K562 (cell line): ENCODE data around the gene STX1A. TPM values are rescaled to one million over a fixed set of nuclear protein-coding genes. Genes with fewer than 3 reads are reported as not detected.
A peak's percentile ranks its signal among the peaks of the same experiment; 100 is the strongest.

ENCODE experiments used
- AFF4 ChIP-seq: sonication (generic); formaldehyde crosslinking; IDR thresholded peaks from 2 replicates; pipeline ENCODE4 v1.8.0; 2023; ENCODE audit warnings: mild to moderate bottlenecking, missing genetic modification reagents
- CAMTA2 ChIP-seq: fragments of 250-450 bp; sonication (Bioruptor Pico); conservative IDR thresholded peaks from 2 replicates; pipeline ENCODE4 v1.5.1; 2022
- HMGN3 ChIP-seq: IDR thresholded peaks from 2 replicates; pipeline ENCODE4 v1.6.1; 2011; ENCODE audit warnings: borderline replicate concordance, low read depth, mild to moderate bottlenecking, mixed read lengths, low read length; ENCODE audit not compliant: insufficient read length; ENCODE audit errors: extremely low read depth
- LEF1 ChIP-seq: fragments of 450-650 bp; IDR thresholded peaks from 2 replicates; pipeline ENCODE4 v1.6.1; 2016; ENCODE audit warnings: mild to moderate bottlenecking
- PRPF4 ChIP-seq: fragments of 200-400 bp; formaldehyde crosslinking; IDR thresholded peaks from one replicate; pipeline ENCODE4 v1.6.1; 2017; ENCODE audit warnings: low read length, low read depth, mild to moderate bottlenecking; ENCODE audit not compliant: insufficient read depth, poor library complexity, severe bottlenecking
- U2AF2 ChIP-seq: fragments of 200-400 bp; formaldehyde crosslinking; optimal IDR thresholded peaks from 2 replicates; pipeline ENCODE3; 2017; ENCODE audit warnings: low read depth, mild to moderate bottlenecking, low read length
- ZBTB7A ChIP-seq: IDR thresholded peaks from 2 replicates; pipeline ENCODE4 v1.6.1; 2011; ENCODE audit warnings: low read depth, mild to moderate bottlenecking, low read length, moderate library complexity, borderline replicate concordance; ENCODE audit not compliant: control insufficient read depth
- ZNF280A ChIP-seq: fragments of 450-650 bp; IDR thresholded peaks from 2 replicates; pipeline ENCODE4 v1.6.1; 2018; ENCODE audit warnings: mild to moderate bottlenecking, low read depth; ENCODE audit not compliant: partially characterized antibody
- ZNF407 ChIP-seq: fragments of 450-650 bp; IDR thresholded peaks from 2 replicates; pipeline ENCODE4 v1.6.1; 2016; ENCODE audit warnings: low read depth
- ZSCAN29 ChIP-seq: fragments of 450-650 bp; IDR thresholded peaks from 2 replicates; pipeline ENCODE4 v1.6.1; 2017
- polyA plus RNA-seq, 8 experiments: library from polyadenylated mRNA; depleted of rRNA in 4 of 8; stranded (reverse) in 5 of 8; unstranded in 3 of 8; fragments of >200 nt; fragmentation: Nextera tagmentation in 2 of 8; fragmentation: Illumina TruSeq in 1 of 8; extraction: Ambion mirVana in 2 of 8; extraction: Trizol in 1 of 8; gene quantifications; 2 replicates each; pipeline versions ENCODE4 v1.2.1 to v1.2.3, GENCODE V29; 2011 to 2014; ENCODE audit warnings: inconsistent platforms in 1 of 8, missing spikeins in 1 of 8
- total RNA-seq, 7 experiments: library from RNA; depleted of rRNA in 6 of 7; stranded (reverse); fragments of >200 nt in 6 of 7; fragmentation: Illumina TruSeq in 2 of 7; extraction: Trizol in 2 of 7; gene quantifications; 2 replicates each; pipeline versions ENCODE4 v1.2.1 to v1.2.3, GENCODE V29; 2011 to 2021; ENCODE audit warnings: low replicate concordance in 1 of 7
- TF ChIP-seq, protein P1 (sequence below): sonication (generic); formaldehyde crosslinking; IDR thresholded peaks from 2 replicates; pipeline ENCODE4 v1.8.0; 2022; ENCODE audit warnings: mild to moderate bottlenecking, missing genetic modification reagents

The STX1A gene
- total and polyA plus RNA-seq, 9 of the 15 experiments (the other 6 are each of a cell fraction or from before 2014, with no cell fraction given): 0.04 to 15.1 (median 6.3) TPM

- TF ChIP-seq AFF4 (CRISPR knock-in tag) (no peak), CAMTA2 (CRISPR knock-in tag) (0 out of 2 replicates have a peak, but pooled peaks have one; percentile 74), U2AF2 (no peak), LEF1 (no peak), PRPF4 (no peak), ZSCAN29 (no peak), ZBTB7A (peak; percentile 81), ZNF407 (no peak), ZNF280A (no peak), HMGN3 (peak; percentile 57)
- TF ChIP-seq, protein P1, sequence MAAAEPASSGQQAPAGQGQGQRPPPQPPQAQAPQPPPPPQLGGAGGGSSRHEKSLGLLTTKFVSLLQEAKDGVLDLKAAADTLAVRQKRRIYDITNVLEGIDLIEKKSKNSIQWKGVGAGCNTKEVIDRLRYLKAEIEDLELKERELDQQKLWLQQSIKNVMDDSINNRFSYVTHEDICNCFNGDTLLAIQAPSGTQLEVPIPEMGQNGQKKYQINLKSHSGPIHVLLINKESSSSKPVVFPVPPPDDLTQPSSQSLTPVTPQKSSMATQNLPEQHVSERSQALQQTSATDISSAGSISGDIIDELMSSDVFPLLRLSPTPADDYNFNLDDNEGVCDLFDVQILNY (CRISPR knock-in tag): no peak
Measured at GRCh38 chr7:73718905-73719805, at the start of gene STX1A (continued).
